Anterior cingulate cortex (tissue), 58 donors: ENCODE data around the gene FBXO34.

Experiments
- DNase-seq, 58 donors: peaks; one replicate each; lab custom pipeline; 2025; lab: John Stamatoyannopoulos, UW

FBXO34 gene

GRCh38 chr14:55271572-55272298 lies 514 bp downstream of the FBXO34 start:
- DNase-seq, result peak in 47 of 58 donors; percentile 4 to 64 (median 32)

DNA sequence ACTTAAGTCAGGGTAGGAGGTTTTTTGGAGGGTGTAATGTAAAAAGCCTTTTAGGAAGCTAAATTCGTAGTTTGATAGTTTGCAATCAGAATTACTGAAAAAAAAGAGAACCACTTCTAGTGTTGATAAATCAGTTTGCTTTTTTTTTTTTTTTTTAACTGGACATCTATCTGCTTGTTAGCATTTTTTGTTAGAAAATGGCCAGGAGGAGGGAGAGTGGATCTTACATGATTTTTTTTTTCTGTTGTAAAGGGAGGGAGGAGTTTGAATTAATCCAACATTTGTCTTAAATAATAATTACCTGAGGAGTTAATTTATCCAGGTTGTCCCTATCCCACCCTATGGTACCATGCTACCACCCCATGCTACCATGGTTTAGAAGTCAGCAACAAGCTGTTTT lies 1.2 kb downstream of the FBXO34 start:
- no peak for DNase-seq

- no peak for DNase-seq
Measured at GRCh38 chr14:55272922-55273321, 1.7 kb downstream of the FBXO34 start.

DNA sequence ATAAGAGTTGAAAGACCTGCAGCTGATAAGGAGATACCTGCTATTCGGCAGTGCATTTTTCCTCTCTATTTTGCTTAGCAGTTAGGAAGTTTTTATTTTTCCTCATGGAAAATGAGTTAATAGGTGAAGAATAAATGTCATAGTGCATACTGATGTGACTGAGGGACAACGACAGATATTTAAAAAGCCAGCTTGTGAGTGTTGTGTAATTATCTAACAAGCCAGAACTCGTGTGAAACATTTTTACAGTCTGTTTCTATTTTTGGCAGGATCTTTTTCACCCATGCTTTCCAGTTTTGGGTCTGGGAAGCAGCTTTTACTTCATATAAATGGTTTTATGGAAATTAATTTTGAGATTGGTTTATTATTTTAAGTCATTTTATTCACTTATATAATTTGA lies 2.9 kb downstream of the FBXO34 start:
- peak in 1 of 58 donors; percentile 4 for DNase-seq

DNA sequence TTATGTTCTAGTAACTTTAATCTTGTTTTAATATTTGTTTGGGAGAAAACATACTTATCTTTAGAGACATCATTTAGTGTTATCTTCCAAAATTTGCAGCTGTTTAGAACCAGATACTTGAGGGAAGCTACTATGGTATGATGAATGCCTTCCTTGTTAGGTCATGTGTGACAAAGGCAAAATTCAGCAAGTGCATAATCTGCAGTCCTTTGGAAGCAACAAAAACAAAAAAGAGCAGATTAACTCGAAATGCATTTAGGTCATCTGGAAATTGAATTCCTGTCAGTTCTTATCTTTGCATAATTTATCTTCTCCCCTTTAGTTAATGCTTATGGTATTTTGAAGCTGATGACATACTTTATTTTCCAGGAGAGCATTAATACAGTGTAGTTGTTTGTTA lies 3.5 kb downstream of the FBXO34 start:
- DNase-seq, result peak in 1 of 58 donors; percentile 18

GRCh38 chr14:55276736-55277135 lies 5.5 kb downstream of the FBXO34 start:
- no peak for DNase-seq

GRCh38 chr14:55277972-55278740 lies 6.9 kb downstream of the FBXO34 start:
- no peak for DNase-seq

GRCh38 chr14:55279384-55279783 lies 8.2 kb downstream of the FBXO34 start:
- no peak for DNase-seq

GRCh38 chr14:55281316-55281839 lies 10.2 kb downstream of the FBXO34 start:
- no peak for DNase-seq

DNA sequence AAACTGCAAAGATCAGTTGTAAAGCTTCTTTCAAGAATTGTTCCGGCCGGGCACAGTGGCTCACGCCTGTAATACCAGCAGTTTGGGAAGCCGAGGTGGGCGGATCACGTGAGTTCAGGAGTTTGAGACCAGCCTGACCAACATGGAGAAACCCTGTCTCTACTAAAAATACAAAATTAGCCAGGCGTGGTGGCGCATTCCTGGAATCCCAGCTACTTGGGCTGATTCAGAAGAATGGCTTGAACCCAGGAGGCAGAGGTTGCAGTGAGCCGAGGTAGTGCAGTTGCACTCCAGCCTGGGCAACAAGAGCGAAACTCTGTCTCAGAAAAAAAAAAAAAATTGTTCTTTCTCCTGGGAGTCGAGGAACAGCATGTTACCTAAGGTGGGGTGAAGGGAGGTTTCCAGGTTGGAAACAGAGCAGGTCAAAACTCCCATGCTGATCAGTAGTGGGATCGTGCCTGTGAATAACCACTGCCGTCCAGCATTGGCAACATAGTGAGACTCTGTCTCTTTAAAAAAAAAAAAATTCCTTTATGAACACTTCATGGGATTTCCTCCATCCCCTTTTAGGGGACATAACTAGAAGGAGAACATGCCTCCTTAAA lies 13.9 kb downstream of the FBXO34 start:
- no peak for DNase-seq

DNA sequence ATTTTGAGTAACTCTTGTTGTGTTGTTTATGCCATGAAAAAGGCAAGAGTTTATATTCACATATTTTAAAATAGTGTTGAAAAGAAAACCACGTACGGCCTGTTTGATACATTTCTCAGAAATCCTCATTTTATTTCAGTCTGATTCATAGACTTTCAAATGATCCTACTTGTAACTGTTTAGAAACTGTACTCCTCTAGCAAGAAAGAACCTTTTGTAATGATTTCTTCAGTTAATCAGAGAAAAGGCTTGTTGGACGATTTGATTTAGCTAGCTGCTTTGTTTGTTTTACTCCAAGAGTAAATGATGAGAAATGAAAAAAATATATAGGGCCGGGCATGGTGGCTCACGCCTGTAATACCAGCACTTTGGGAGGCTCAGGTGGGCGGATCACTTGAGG lies 17.2 kb downstream of the FBXO34 start:
- no peak for DNase-seq

GRCh38 chr14:55291480-55292081 lies 20.4 kb downstream of the FBXO34 start:
- no peak for DNase-seq

DNA sequence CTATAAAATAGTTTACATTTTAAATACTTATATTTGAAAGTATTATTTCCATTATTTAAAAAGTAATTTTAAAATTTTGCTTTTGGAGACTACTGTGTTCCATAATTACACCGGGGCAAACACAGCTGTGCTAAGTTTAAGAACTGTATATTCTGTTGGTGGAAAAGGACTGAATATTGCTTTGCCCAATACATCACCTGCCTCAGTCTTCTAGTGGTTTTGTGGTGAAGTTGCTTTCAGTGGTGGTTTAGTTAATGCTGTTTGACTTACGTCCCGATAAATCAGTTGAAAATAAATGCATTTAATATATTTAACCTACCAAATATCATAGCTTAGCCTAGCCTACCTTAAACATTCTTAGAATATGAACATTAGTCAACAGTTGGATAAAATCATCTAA lies 23.4 kb downstream of the FBXO34 start:
- no peak for DNase-seq

- no peak for DNase-seq
Measured at GRCh38 chr14:55297611-55298499, 26.6 kb downstream of the FBXO34 start.

GRCh38 chr14:55298500-55298822 lies 27.2 kb downstream of the FBXO34 start:
- DNase-seq, result no peak

DNA sequence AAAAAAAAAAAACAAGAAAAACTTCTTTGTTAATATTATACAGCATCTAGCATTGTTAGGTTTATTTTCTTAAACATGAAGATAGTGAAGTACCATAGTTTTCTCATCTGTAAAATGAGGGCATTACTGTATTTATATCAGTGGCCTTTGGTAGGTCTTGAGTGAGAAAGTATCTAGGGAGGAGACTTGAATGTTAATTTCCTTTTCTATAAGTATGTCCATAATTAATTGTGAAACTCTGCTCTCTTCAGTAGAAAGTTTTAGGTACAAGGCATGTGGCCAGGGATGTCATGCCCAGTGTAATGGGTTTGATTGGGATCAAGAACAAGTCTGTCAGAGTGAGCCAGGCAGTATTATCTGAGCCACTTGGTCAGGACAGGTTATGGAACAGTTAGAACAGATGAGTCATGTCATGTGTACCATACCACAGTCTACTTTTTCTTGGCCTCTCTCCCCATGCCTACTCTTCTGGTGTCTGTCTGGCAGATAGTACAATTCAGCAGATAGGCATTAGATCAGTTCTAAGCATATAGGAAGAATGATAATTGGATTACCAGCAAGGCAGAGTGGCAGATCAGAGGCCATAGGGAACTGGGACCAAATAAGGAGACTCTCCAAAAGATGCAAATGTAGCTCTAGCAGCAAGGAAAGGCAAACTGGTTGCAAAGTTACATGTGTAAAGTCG lies 30.4 kb downstream of the FBXO34 start:
- DNase-seq, result peak in 1 of 58 donors; percentile 26

DNA sequence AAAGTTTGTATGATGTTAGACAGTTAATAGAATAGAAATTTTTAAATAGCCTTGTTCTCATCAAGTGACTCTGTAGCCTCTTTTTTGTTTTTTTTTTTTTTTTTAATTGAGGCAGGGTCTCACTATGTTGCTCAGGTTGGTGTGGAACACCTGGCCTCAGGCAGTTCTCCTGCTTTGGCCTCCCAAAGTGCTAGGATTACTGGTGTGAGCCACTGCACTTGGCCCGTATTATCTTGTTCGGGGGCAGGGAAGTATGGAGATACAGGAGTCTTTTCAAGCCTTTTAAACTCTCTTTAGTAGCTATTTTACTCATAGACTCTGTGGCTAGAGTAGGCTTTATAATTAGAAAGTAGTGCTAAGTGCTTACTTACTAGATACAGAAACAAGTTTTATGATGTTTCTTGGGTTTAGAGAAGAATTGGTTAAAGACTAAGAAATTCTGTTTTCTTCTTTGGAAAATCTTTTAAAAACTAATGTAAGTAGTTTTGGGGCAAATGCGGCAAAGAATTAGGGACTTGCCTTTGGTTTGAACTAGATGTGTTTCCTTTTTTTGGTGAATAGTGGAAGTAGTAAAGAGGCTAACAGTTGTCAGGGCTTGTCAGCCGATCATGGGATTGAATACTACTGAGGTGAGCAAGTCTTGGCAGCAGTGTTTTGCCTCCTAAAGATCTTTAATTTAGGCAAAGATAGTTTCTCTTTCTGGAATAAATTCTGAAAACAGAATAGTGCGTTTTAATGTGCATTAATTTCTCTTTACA lies 31.3 kb downstream of the FBXO34 start:
- no peak for DNase-seq

DNA sequence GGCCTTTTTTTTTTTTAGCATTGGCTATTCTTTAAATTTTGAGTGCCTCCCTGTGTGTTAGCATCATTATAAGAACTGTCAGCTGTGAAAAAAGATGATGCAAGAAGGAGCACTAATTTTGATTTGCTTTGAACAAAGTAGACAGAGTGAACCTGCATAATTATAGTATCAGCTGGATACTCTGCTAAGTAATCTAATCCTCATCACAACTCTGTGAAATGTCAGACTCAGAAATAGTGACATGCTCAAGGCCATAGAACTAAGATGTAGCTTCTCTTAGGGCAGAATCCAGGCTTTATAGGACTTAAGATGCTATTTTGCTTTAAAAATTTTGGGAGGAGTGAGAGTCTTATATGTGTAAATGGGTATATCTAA lies 31.9 kb downstream of the FBXO34 start:
- no peak for DNase-seq

- DNase-seq, result no peak
Measured at GRCh38 chr14:55303691-55304145, 32.5 kb downstream of the FBXO34 start.
